HUDEP-2 (cell line): ENCODE measurements around the gene CACNA1F.
A peak's percentile ranks its signal among the peaks of the same experiment; 100 is the strongest.

Source experiments
- DNase-seq, 76 experiments: peaks; one replicate each; lab custom pipeline; 2025; ENCODE audit not compliant: unreplicated experiment in 76 of 76; lab: John Stamatoyannopoulos, UW

CACNA1F gene

DNA sequence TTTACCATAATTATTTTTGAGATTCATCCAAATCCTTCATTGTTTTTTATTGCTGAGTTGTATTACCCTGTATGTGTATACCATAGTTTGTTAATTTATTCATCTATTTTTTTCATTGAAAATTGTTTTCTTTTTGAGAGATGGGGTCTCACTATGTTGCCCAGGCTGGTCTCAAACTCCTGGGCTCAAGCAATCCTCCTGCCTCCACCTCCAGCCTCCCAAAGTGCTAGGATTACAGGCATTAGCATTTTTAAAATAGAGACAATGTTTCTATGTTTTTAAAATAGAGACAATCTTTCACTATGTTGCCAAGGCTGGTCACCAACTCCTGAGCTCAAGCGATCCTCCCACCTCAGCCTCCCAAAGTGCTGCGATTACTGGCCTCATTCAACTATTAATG lies 72.2 kb downstream of the CACNA1F start:
- DNase-seq, result no peak

DNA sequence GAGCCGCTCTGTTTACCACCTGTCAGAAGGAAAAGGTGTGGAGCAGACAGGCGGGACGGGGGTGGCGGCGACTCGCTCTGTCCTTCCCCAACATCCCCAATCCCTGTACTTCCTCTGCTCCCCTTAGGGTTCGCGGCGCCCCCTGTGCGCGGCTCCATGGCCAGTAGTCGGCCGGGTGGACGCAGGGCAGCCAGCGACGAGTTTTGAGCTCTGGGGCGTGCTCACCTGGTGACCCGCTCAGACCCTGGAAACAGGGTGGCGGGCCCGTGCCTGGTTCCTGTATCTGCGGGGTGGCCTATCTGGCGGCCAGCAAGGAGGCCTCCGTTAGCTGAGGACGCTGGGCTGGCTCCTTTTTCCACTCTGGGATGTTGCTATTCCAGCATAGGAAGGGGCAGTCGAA lies 75.9 kb downstream of the CACNA1F start:
- DNase-seq, result no peak

DNA sequence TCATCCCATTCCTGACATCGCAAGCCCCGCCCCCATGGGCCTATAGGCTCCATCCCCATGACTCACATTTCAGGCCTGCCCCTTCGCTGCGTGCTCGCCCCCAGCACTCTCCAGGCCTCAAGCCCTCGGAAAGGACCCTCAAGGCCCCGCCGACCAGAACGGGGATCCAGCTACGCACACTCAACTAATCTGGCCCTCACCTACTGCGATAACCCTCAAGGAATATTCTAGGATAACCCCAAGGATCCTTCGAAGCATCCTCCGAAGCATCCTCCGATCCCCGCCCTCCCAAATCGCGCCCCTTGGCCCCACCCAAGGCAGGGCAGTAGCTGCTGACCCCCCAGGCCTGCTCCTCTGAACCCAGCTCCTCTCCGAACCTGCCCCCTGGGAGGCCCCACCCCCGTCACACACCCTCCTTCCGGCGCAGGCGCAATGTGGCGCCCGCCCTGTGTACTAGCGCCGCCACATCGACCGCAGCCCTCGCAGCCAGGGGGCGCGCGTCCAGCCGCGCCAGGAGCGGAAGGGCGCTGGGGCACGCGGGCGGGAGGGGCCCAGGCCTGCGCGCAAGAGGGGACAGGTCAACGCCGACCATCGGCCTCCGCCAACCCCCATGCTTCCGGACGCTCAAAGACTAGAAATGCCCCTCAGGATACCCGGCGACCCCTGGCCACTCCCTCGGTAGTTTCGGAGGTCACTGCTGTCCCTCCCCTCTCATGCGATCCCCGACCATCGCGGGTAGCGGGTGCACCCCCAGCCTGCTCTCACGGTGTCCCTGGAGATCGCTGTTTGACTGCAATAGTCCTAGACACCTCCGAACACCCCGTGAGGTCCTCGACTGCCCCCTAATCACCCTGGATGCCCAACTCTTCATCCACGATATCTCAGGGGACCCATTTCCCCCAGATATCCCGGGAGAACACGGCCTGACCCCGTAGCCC lies 77.0 kb downstream of the CACNA1F start:
- DNase-seq, result peak in 74 of 76 experiments; percentile 1 to 90 (median 78)

DNA sequence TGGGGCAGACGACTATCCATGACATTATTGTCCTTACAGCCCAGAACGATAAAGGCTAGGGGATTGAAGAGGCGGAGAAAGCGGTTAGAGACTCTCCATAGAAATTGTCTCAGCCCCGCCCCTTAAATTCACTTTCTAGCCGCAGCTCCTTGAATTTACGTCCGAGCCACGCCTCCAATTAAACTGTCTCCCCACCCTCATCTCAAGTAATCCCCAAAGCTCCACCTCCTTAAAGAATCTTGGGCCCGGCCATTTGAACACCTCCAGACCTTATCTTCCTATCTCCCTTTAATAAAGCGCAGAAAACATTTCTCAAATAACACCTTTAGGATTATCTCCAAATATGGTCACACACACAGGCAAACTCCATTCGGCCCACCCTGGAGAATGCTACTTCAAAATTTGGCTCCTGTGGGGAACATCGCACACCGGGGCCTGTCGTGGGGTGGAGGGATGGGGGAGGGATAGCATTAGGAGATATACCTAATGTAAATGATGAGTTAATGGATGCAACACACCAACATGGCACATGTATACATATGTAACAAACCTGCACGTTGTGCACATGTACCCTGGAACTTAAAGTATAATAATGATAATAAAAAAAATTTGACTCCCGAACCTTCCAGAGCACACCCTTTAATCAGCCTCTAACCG lies 77.8 kb downstream of the CACNA1F start:
- DNase-seq, result peak in 73 of 76 experiments; percentile 5 to 84 (median 59)
